Left lung (tissue), 10 donors: ENCODE results near the gene OXCT1. TPM values are rescaled to one million over a fixed set of nuclear protein-coding genes. Genes with fewer than 3 reads are reported as not detected.
"Not testable (repeated sequence)": the region's sequence is repeated elsewhere in the genome, so short reads cannot be mapped to it uniquely, and the experiment has no call there.

Source experiments
- ATAC-seq: fragments of 200-7000 bp; cut with Tn5 transposase; one replicate; pipeline ENCODE4 v1.9.1; 2020; ENCODE audit warnings: moderate library complexity
- DNase-seq, 4 donors: peaks; one replicate each; pipeline ENCODE4 v3.0.0-alpha.2; 2013 to 2020
- H3K27ac ChIP-seq, 2 donors: fragments of 200-600 bp; sonication (generic) in 1 of 2; one replicate each; pipeline versions ENCODE4 v1.5.0 to v1.8.0; 2020 to 2021
- H3K27me3 ChIP-seq, 2 donors: fragments of 200-600 bp; sonication (generic) in 1 of 2; one replicate each; pipeline versions ENCODE4 v1.5.0 to v1.8.0; 2020 to 2021
- H3K36me3 ChIP-seq, 2 donors: fragments of 200-600 bp; sonication (generic) in 1 of 2; one replicate each; pipeline versions ENCODE4 v1.5.0 to v1.8.0; 2020 to 2021
- H3K4me1 ChIP-seq, 2 donors: fragments of 200-600 bp; one replicate each; pipeline ENCODE4 v1.8.0; 2021
- H3K4me3 ChIP-seq, 2 donors: fragments of 200-600 bp; sonication (generic) in 1 of 2; one replicate each; pipeline versions ENCODE4 v1.5.0 to v1.8.0; 2020 to 2021; ENCODE audit warnings: mild to moderate bottlenecking in 1 of 2
- H3K9me3 ChIP-seq, 2 donors: fragments of 200-600 bp; sonication (generic) in 1 of 2; one replicate each; pipeline versions ENCODE4 v1.5.0 to v1.8.0; 2020 to 2021
- intact Hi-C, 2 donors: fragments of 100-400 bp; cut with DNase I; formaldehyde crosslinking; loops; one replicate each; pipeline versions ENCODE4 v1.11.2 to v1.14.2; 2022
- polyA plus RNA-seq, 6 donors: library from polyadenylated mRNA; unstranded; fragments of 120-200 nt; gene quantifications; one replicate each; pipeline ENCODE4 v1.2.1, GENCODE V29; 2013; ENCODE audit not compliant: insufficient read length in 6 of 6
- total RNA-seq, 2 donors: library from RNA; stranded (reverse); fragmentation: NEBNext Ultra II Directional; extraction: Animal tissue kit (Norgen Biotek cat#: 25700); gene quantifications; one replicate each; pipeline ENCODE4 v1.2.1, GENCODE V29; 2021
- TF ChIP-seq, protein P1 (sequence below), 2 donors: fragments of 200-600 bp; sonication (generic) in 1 of 2; IDR thresholded peaks; one replicate each; pipeline versions ENCODE4 v1.5.0 to v1.8.0; 2021; ENCODE audit warnings: antibody characterized with exemption in 2 of 2
- donor health status: DM: no; HTN: yes; CAD: no.
- donor health status: DM: no; HTN: no; CAD: no.

The OXCT1 gene
- total and polyA plus RNA-seq, 8 donors = 20.5 to 27.3 (median 23.4) TPM

DNA sequence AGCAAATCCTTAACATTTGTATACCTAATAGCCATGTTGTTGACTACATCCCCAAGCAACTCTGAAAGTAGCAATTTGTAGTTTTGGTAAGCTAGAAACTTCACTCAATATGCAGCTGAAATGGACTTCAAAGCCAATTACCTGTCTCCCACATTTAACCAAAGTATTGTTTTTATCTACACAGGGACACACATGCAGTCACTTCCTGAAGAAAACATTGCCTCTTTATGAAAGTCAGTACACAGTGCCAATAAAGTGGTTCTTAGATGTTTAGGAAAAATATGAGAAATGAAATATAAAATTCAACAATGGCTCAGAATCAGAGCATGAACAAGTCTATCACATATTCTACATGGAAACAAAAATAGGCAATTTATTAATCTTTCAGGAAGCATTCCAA lies 49.2 kb downstream of the OXCT1 start:
- ATAC-seq (no peak), DNase-seq (no peak)
- TF ChIP-seq, protein P1, sequence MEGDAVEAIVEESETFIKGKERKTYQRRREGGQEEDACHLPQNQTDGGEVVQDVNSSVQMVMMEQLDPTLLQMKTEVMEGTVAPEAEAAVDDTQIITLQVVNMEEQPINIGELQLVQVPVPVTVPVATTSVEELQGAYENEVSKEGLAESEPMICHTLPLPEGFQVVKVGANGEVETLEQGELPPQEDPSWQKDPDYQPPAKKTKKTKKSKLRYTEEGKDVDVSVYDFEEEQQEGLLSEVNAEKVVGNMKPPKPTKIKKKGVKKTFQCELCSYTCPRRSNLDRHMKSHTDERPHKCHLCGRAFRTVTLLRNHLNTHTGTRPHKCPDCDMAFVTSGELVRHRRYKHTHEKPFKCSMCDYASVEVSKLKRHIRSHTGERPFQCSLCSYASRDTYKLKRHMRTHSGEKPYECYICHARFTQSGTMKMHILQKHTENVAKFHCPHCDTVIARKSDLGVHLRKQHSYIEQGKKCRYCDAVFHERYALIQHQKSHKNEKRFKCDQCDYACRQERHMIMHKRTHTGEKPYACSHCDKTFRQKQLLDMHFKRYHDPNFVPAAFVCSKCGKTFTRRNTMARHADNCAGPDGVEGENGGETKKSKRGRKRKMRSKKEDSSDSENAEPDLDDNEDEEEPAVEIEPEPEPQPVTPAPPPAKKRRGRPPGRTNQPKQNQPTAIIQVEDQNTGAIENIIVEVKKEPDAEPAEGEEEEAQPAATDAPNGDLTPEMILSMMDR (IDR thresholded peaks at IDR 0.05) = no peak
- intact Hi-C loops = no loop called here
- H3K4me3 ChIP-seq = no peak overlapping the region
- no peaks in the 10 kb centered on the region for H3K9me3 ChIP-seq
- no peaks in the 10 kb centered on the region for H3K4me1 ChIP-seq
- no peaks in the 10 kb centered on the region for H3K27me3 ChIP-seq
- H3K27ac ChIP-seq = no peak overlapping the region
- H3K36me3 ChIP-seq = no peaks in the 10 kb centered on the region

DNA sequence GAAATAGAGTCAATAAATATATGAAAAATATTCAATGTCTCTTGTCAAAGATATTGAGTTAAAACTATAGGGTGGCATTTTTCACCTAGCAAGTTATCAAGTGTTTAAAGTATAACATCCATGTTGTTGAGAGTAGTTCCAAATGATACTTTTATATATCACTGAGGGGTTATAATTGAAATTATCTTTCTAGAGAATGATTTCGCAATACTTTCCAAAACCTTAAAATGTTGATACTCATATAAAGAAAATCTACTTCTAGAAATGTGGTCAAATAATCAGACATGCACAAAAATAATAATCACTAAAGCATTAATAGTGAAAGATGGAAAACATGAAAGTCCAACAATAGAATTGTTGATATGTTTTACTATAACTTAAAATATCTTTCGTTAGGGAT lies 50.1 kb downstream of the OXCT1 start:
- H3K36me3 ChIP-seq = no peaks in the 10 kb centered on the region
- H3K4me1 ChIP-seq = no peaks in the 10 kb centered on the region
- ATAC-seq (no peak), DNase-seq (no peak)
- no peaks in the 10 kb centered on the region for H3K9me3 ChIP-seq
- no peaks in the 10 kb centered on the region for H3K27me3 ChIP-seq
- no peak overlapping the region for H3K4me3 ChIP-seq
- TF ChIP-seq, protein P1 (IDR thresholded peaks at IDR 0.05) = no peak
- no peak overlapping the region for H3K27ac ChIP-seq
- intact Hi-C loops = no loop called here

DNA sequence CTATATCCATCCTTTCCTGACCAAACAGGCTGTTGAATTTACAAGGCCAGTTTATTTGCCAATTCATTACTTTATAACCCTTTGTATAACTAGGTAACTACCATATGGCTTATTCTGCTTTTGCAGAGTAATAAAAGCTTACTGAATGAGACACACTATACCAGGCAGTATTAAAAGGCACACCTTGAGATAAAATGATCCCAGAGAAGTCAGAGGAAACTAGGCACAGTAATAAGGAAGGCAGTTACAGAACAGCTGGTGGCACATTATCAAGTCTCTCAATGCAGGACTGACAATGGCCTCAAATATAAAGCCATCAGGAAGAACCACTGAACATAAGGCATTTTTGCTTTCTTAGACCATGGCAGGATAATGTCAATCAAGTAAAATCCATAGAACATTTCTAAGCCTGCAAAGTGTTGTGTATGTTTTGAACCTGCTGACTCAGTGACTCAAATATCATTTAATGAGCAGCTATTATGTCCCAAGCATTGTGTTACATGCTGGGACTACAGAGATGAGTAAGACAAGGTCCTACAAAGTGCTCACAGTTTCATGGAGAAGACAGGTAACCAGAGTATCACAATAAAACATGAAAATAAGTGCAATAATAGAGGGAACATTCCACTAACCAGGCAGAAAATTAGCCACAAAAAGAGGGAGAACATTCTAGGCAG lies 52.5 kb downstream of the OXCT1 start:
- ATAC-seq = no peak
- intact Hi-C loops = no loop called here

DNA sequence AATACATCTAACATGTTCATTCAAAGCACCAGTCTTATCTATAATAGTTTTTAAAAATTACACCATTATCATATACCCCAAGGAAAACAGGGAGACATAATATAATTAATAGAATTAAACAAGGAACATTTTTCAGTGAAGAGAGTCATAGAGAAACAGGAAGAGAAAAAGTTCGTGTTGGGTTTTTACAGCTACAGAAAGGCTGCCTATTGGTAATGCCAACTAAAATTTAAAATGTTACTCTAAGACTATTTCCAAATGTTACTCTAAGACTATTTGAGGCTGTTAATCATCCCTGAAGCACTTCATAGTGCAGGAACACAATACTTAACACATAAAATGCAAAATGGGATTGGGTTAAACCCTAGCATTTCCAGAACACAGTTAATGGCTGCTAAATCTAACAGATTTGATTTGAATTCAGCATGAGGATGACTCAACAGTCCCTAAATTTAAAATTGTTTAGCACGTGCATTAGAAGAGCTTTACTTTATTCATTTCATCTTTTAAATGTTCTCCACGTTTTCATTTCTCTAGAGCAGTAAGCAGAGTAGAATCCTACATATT lies 54.5 kb downstream of the OXCT1 start:
- DNase-seq (no peak), ATAC-seq (no peak)
- H3K27ac ChIP-seq = no peak overlapping the region
- no peak overlapping the region for H3K4me3 ChIP-seq
- intact Hi-C loops = no loop called here
- H3K36me3 ChIP-seq = peaks cover 0 to 3% of the 10 kb centered on the region in 2 donors
- TF ChIP-seq, protein P1 (IDR thresholded peaks at IDR 0.05) = no peak
- H3K9me3 ChIP-seq = no peaks in the 10 kb centered on the region
- H3K27me3 ChIP-seq = no peaks in the 10 kb centered on the region
- no peaks in the 10 kb centered on the region for H3K4me1 ChIP-seq

More for the DNA sequence above, 52.5 kb downstream of the OXCT1 start:
- Histone ChIP-seq H3K27ac (no peak overlapping the region), H3K4me3 (no peak overlapping the region), H3K9me3 (no peaks in the 10 kb centered on the region), H3K36me3 (peaks cover 0 to 3% of the 10 kb centered on the region in 2 donors), H3K4me1 (no peaks in the 10 kb centered on the region), H3K27me3 (no peaks in the 10 kb centered on the region)
- TF ChIP-seq, protein P1 (IDR thresholded peaks at IDR 0.05) = no peak
- no peak for DNase-seq

DNA sequence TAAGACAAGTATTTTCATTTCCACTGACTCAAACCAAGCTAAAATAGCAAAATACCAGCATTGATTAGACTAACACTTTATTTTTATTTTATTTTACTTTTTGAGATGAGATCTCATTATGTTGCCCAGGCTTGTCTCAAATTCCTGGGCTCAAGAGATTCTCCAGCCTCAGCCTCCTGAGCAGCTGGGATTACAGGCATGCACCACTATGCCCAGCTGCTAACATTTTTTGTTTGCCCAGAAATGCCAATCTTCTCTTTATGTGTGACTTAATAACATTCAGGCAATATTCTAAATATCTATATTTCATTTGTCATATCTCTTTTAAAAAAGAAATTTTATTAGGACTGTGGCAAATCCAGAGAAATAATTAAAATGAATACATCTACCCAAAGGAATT lies 55.0 kb downstream of the OXCT1 start:
- H3K4me1 ChIP-seq = no peaks in the 10 kb centered on the region
- no peak overlapping the region for H3K27ac ChIP-seq
- DNase-seq (no peak), ATAC-seq (no peak)
- TF ChIP-seq, protein P1 (IDR thresholded peaks at IDR 0.05) = no peak
- intact Hi-C loops = no loop called here
- no peaks in the 10 kb centered on the region for H3K9me3 ChIP-seq
- H3K27me3 ChIP-seq = no peaks in the 10 kb centered on the region
- H3K36me3 ChIP-seq = peaks cover 0 to 3% of the 10 kb centered on the region in 2 donors
- H3K4me3 ChIP-seq = no peak overlapping the region

DNA sequence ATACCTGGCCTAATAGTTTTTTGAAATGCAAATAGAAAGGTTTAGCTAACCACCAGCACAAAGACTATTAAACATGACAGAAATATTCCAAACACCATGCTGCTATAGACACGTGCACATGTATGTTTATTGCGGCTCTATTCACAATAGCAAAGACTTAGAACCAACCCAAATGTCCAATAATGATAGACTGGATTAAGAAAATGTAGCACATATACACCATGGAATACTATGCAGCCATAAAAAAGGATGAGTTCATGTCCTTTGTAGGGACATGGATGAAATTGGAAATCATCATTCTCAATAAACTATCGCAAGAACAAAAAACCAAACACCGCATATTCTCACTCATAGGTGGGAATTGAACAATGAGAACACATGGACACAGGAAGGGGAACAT lies 55.9 kb downstream of the OXCT1 start:
- ATAC-seq, H3K27me3 ChIP-seq, H3K4me3 ChIP-seq, H3K9me3 ChIP-seq, H3K27ac ChIP-seq, intact Hi-C loops, DNase-seq, H3K36me3 ChIP-seq, H3K4me1 ChIP-seq: not testable (repeated sequence)
